IPS-18a (cell line): ENCODE measurements around the gene MAML2.

ENCODE experiments used
- H3K27ac ChIP-seq: one replicate; pipeline ENCODE4 v1.5.1; 2013; ENCODE audit warnings: low read length
- H3K27me3 ChIP-seq: one replicate; pipeline ENCODE4 v1.6.1; 2013; ENCODE audit warnings: mild to moderate bottlenecking, low read length; ENCODE audit not compliant: control insufficient read depth, insufficient read depth
- H3K36me3 ChIP-seq: one replicate; pipeline ENCODE4 v1.6.1; 2013; ENCODE audit warnings: low read depth, low read length; ENCODE audit not compliant: control insufficient read depth
- H3K4me1 ChIP-seq: one replicate; pipeline ENCODE4 v1.6.1; 2013; ENCODE audit warnings: low read depth, low read length; ENCODE audit not compliant: control insufficient read depth
- H3K4me3 ChIP-seq: one replicate; pipeline ENCODE4 v1.5.1; 2013; ENCODE audit warnings: low read length
- H3K9ac ChIP-seq: one replicate; pipeline ENCODE4 v1.6.1; 2013; ENCODE audit warnings: mild to moderate bottlenecking, low read length, moderate library complexity
- H3K9me3 ChIP-seq: one replicate; pipeline ENCODE4 v1.6.1; 2013; ENCODE audit warnings: low read depth, low read length; ENCODE audit not compliant: control insufficient read depth

The MAML2 gene

GRCh38 chr11:96137373-96137772 is 205.6 kb downstream of the MAML2 start:
- H3K9me3 ChIP-seq, result no peaks in the 10 kb centered on the region
- H3K27ac ChIP-seq, result no peak overlapping the region
- no peaks in the 10 kb centered on the region for H3K36me3 ChIP-seq
- H3K4me1 ChIP-seq, result peaks cover 13% of the 10 kb centered on the region
- no peaks in the 10 kb centered on the region for H3K27me3 ChIP-seq
- H3K4me3 ChIP-seq, result no peak overlapping the region
- H3K9ac ChIP-seq, result no peak overlapping the region

GRCh38 chr11:96136613-96137298 is 206.2 kb downstream of the MAML2 start:
- no peak overlapping the region for H3K9ac ChIP-seq
- H3K27ac ChIP-seq, result no peak overlapping the region
- H3K9me3 ChIP-seq, result no peaks in the 10 kb centered on the region
- no peak overlapping the region for H3K4me3 ChIP-seq
- peaks cover 13% of the 10 kb centered on the region for H3K4me1 ChIP-seq
- H3K36me3 ChIP-seq, result no peaks in the 10 kb centered on the region
- no peaks in the 10 kb centered on the region for H3K27me3 ChIP-seq

- no peaks in the 10 kb centered on the region for H3K27me3 ChIP-seq
- no peaks in the 10 kb centered on the region for H3K9me3 ChIP-seq
- no peak overlapping the region for H3K9ac ChIP-seq
- no peak overlapping the region for H3K27ac ChIP-seq
- no peaks in the 10 kb centered on the region for H3K36me3 ChIP-seq
- no peak overlapping the region for H3K4me3 ChIP-seq
- peaks cover 13% of the 10 kb centered on the region for H3K4me1 ChIP-seq
These were observed 208.4 kb downstream of the MAML2 start for GRCh38 chr11:96134602-96135001.

GRCh38 chr11:96132437-96132836 is 210.6 kb downstream of the MAML2 start:
- no peaks in the 10 kb centered on the region for H3K27me3 ChIP-seq
- H3K9ac ChIP-seq, result no peak overlapping the region
- no peaks in the 10 kb centered on the region for H3K36me3 ChIP-seq
- no peak overlapping the region for H3K4me3 ChIP-seq
- no peak overlapping the region for H3K27ac ChIP-seq
- H3K4me1 ChIP-seq, result peaks cover 5% of the 10 kb centered on the region
- no peaks in the 10 kb centered on the region for H3K9me3 ChIP-seq

- H3K27me3 ChIP-seq, result no peaks in the 10 kb centered on the region
- no peak overlapping the region for H3K27ac ChIP-seq
- no peaks in the 10 kb centered on the region for H3K36me3 ChIP-seq
- no peaks in the 10 kb centered on the region for H3K9me3 ChIP-seq
- H3K4me1 ChIP-seq, result no peaks in the 10 kb centered on the region
- H3K9ac ChIP-seq, result no peak overlapping the region
- H3K4me3 ChIP-seq, result no peak overlapping the region
These were observed 212.9 kb downstream of the MAML2 start for GRCh38 chr11:96130061-96130620.

GRCh38 chr11:96127596-96127959 is 215.4 kb downstream of the MAML2 start:
- Histone ChIP-seq H3K9me3 (no peaks in the 10 kb centered on the region), H3K4me1 (no peaks in the 10 kb centered on the region), H3K27ac (no peak overlapping the region), H3K36me3 (no peaks in the 10 kb centered on the region), H3K27me3 (no peaks in the 10 kb centered on the region), H3K9ac (no peak overlapping the region), H3K4me3 (no peak overlapping the region)

- Histone ChIP-seq H3K9me3 (no peaks in the 10 kb centered on the region), H3K27ac (no peak overlapping the region), H3K9ac (no peak overlapping the region), H3K4me1 (no peaks in the 10 kb centered on the region), H3K36me3 (no peaks in the 10 kb centered on the region), H3K4me3 (no peak overlapping the region), H3K27me3 (no peaks in the 10 kb centered on the region)
These were observed 215.9 kb downstream of the MAML2 start for GRCh38 chr11:96126917-96127595.

GRCh38 chr11:96125400-96125799 is 217.6 kb downstream of the MAML2 start:
- H3K9ac ChIP-seq, result no peak overlapping the region
- H3K27me3 ChIP-seq, result no peaks in the 10 kb centered on the region
- no peak overlapping the region for H3K4me3 ChIP-seq
- H3K27ac ChIP-seq, result no peak overlapping the region
- no peaks in the 10 kb centered on the region for H3K9me3 ChIP-seq
- H3K36me3 ChIP-seq, result no peaks in the 10 kb centered on the region
- H3K4me1 ChIP-seq, result no peaks in the 10 kb centered on the region

GRCh38 chr11:96124155-96124554 is 218.8 kb downstream of the MAML2 start:
- H3K27ac ChIP-seq, result no peak overlapping the region
- no peak overlapping the region for H3K4me3 ChIP-seq
- no peaks in the 10 kb centered on the region for H3K27me3 ChIP-seq
- no peaks in the 10 kb centered on the region for H3K36me3 ChIP-seq
- H3K4me1 ChIP-seq, result no peaks in the 10 kb centered on the region
- H3K9ac ChIP-seq, result no peak overlapping the region
- no peaks in the 10 kb centered on the region for H3K9me3 ChIP-seq

GRCh38 chr11:96123301-96123700 is 219.7 kb downstream of the MAML2 start:
- Histone ChIP-seq H3K36me3 (no peaks in the 10 kb centered on the region), H3K27ac (no peak overlapping the region), H3K9me3 (no peaks in the 10 kb centered on the region), H3K9ac (no peak overlapping the region), H3K4me1 (no peaks in the 10 kb centered on the region), H3K4me3 (no peak overlapping the region), H3K27me3 (no peaks in the 10 kb centered on the region)

- H3K27me3 ChIP-seq, result no peaks in the 10 kb centered on the region
- no peaks in the 10 kb centered on the region for H3K9me3 ChIP-seq
- H3K36me3 ChIP-seq, result no peaks in the 10 kb centered on the region
- H3K27ac ChIP-seq, result no peak overlapping the region
- H3K9ac ChIP-seq, result no peak overlapping the region
- H3K4me1 ChIP-seq, result no peaks in the 10 kb centered on the region
- no peak overlapping the region for H3K4me3 ChIP-seq
These were observed 220.4 kb downstream of the MAML2 start for GRCh38 chr11:96122601-96123074.

- Histone ChIP-seq H3K27ac (no peak overlapping the region), H3K9ac (no peak overlapping the region), H3K4me1 (no peaks in the 10 kb centered on the region), H3K4me3 (no peak overlapping the region), H3K9me3 (no peaks in the 10 kb centered on the region), H3K27me3 (no peaks in the 10 kb centered on the region), H3K36me3 (no peaks in the 10 kb centered on the region)
These were observed 223.8 kb downstream of the MAML2 start for GRCh38 chr11:96119211-96119610.
